ENCODE measurements around the gene PMAIP1. TPM values are rescaled to one million over a fixed set of nuclear protein-coding genes. Genes with fewer than 3 reads are reported as not detected.

The PMAIP1 gene
- total and polyA plus RNA-seq, 2 experiments from 2014 or later, result 1.1 to 3.9 TPM

GRCh38 chr18:59950215-59950944 is 50.6 kb downstream of the PMAIP1 start:
- no peak overlapping the region for H3K27ac ChIP-seq

GRCh38 chr18:59951591-59951990 is 51.8 kb downstream of the PMAIP1 start:
- H3K27me3 ChIP-seq, result no peaks in the 10 kb centered on the region
- TF ChIP-seq CTCF (IDR thresholded peaks at IDR 0.05; ENCODE audit: low read depth, low read length), result no peak
- H3K27ac ChIP-seq, result no peak overlapping the region
- H3K36me3 ChIP-seq, result no peaks in the 10 kb centered on the region
- no peak for DNase-seq (ENCODE audit: low read depth in 1 of 2, low spot score in 1 of 2)
- H3K4me3 ChIP-seq, result no peak overlapping the region
- no peaks in the 10 kb centered on the region for H3K4me1 ChIP-seq (ENCODE audit: low read depth)
- H3K9me3 ChIP-seq (ENCODE audit: low read depth), result no peaks in the 10 kb centered on the region

More at GRCh38 chr18:59950215-59950944, 50.6 kb downstream of the PMAIP1 start:
- Histone ChIP-seq H3K9me3 (ENCODE audit: low read depth) (no peaks in the 10 kb centered on the region), H3K36me3 (no peaks in the 10 kb centered on the region), H3K27me3 (no peaks in the 10 kb centered on the region), H3K4me1 (ENCODE audit: low read depth) (no peaks in the 10 kb centered on the region), H3K4me3 (no peak overlapping the region)
- TF ChIP-seq CTCF (IDR thresholded peaks at IDR 0.05; ENCODE audit: low read depth, low read length), result no peak
- DNase-seq (ENCODE audit: low read depth in 1 of 2, low spot score in 1 of 2), result no peak

GRCh38 chr18:59952283-59953007 is 52.6 kb downstream of the PMAIP1 start:
- no peaks in the 10 kb centered on the region for H3K36me3 ChIP-seq
- H3K9me3 ChIP-seq (ENCODE audit: low read depth), result no peaks in the 10 kb centered on the region
- H3K27me3 ChIP-seq, result no peaks in the 10 kb centered on the region
- H3K4me3 ChIP-seq, result no peak overlapping the region
- TF ChIP-seq CTCF (IDR thresholded peaks at IDR 0.05; ENCODE audit: low read depth, low read length), result no peak
- no peak for DNase-seq (ENCODE audit: low read depth in 1 of 2, low spot score in 1 of 2)
- H3K27ac ChIP-seq, result no peak overlapping the region
- peaks cover under 1% of the 10 kb centered on the region for H3K4me1 ChIP-seq (ENCODE audit: low read depth)

Other genes with a start within 250 kb of the PMAIP1 start
- 1.5 and 1.8 TPM in 2 replicates for gene CCBE1, start 202.6 kb upstream of the PMAIP1 start, total RNA-seq
- 3.7 and 8.6 TPM in 2 replicates for gene CCBE1, start 202.6 kb upstream of the PMAIP1 start, polyA plus RNA-seq

Data from cardiac muscle cell (in vitro differentiated cells and primary cell).